PC-9 (cell line): Measurements from ENCODE around the gene SPINK8. TPM values are rescaled to one million over a fixed set of nuclear protein-coding genes. Genes with fewer than 3 reads are reported as not detected.
A peak's percentile ranks its signal among the peaks of the same experiment; 100 is the strongest.

Experiments used
- BruUV-seq: library from RNA; stranded (reverse); fragments of 400-500 nt; replicated peaks from 2 replicates; lab custom pipeline; 2021; lab: Mats Ljungman, UMichigan
- CTCF ChIA-PET: fragments of 300-600 bp; sonication (Branson Sonifier 250); formaldehyde crosslinking; loops from one replicate; lab custom pipeline; 2022; ENCODE audit warnings: antibody characterized with exemption; lab: Charles Lee
- POLR2A ChIA-PET: fragments of 300-600 bp; sonication (Branson Sonifier 250); formaldehyde crosslinking; loops from one replicate; lab custom pipeline; 2022; ENCODE audit warnings: antibody characterized with exemption; ENCODE audit not compliant: unreplicated experiment; lab: Charles Lee
- DNase-seq, 2 experiments: peaks; one replicate each; pipeline versions ENCODE4 v3.0.0 to v3.0.0-alpha.2; 2015 to 2022; ENCODE audit warnings: mixed read lengths in 1 of 2
- H2AFZ ChIP-seq: fragments of 200-600 bp; sonication (generic); 2 replicates; pipeline ENCODE4 v1.8.1; 2017; ENCODE audit warnings: antibody characterized with exemption
- H3F3A ChIP-seq: fragments of 200-600 bp; sonication (generic); 2 replicates; pipeline ENCODE4 v1.8.1; 2017; ENCODE audit warnings: antibody characterized with exemption, mild to moderate bottlenecking, low read depth; ENCODE audit not compliant: insufficient read depth
- H3K27ac ChIP-seq: fragments of 200-600 bp; sonication (generic); 2 replicates; pipeline ENCODE4 v1.6.1; 2016; ENCODE audit warnings: mixed run types
- H3K27me3 ChIP-seq: fragments of 200-600 bp; sonication (generic); 2 replicates; pipeline ENCODE4 v1.6.1; 2016; ENCODE audit warnings: low read depth, mixed run types; ENCODE audit not compliant: insufficient read depth
- H3K36me3 ChIP-seq: fragments of 200-600 bp; sonication (generic); 2 replicates; pipeline ENCODE4 v1.6.1; 2016; ENCODE audit warnings: low read depth, mixed run types
- H3K4me1 ChIP-seq: fragments of 200-600 bp; sonication (generic); replicated peaks from 2 replicates; pipeline ENCODE4 v1.6.1; 2016; ENCODE audit warnings: mixed run types; ENCODE audit not compliant: insufficient read depth
- H3K4me2 ChIP-seq: fragments of 200-600 bp; sonication (generic); 2 replicates; pipeline ENCODE4 v1.6.1; 2017; ENCODE audit warnings: mixed run types
- H3K4me3 ChIP-seq: fragments of 200-600 bp; sonication (generic); 2 replicates; pipeline ENCODE4 v1.6.1; 2016; ENCODE audit warnings: mixed run types
- H3K79me2 ChIP-seq: fragments of 200-600 bp; sonication (generic); 2 replicates; pipeline ENCODE4 v1.6.1; 2017; ENCODE audit warnings: low read depth, mixed run types
- H3K9me2 ChIP-seq: fragments of 200-600 bp; sonication (generic); 2 replicates; pipeline ENCODE4 v1.8.1; 2017; ENCODE audit warnings: mild to moderate bottlenecking; ENCODE audit not compliant: insufficient read depth
- H3K9me3 ChIP-seq: fragments of 200-600 bp; sonication (generic); 2 replicates; pipeline ENCODE4 v1.8.1; 2016; ENCODE audit warnings: low read depth; ENCODE audit not compliant: insufficient read depth
- H4K20me1 ChIP-seq: fragments of 200-600 bp; sonication (generic); 2 replicates; pipeline ENCODE4 v1.8.1; 2017; ENCODE audit not compliant: insufficient read depth
- EZH2 ChIP-seq: fragments of 200-600 bp; sonication (generic); IDR thresholded peaks from 2 replicates; pipeline ENCODE4 v1.8.0; 2017; ENCODE audit warnings: antibody characterized with exemption, low read depth
- intact Hi-C: fragments of 100-400 bp; cut with micrococcal nuclease; formaldehyde crosslinking; loops from one replicate; pipeline ENCODE4 v1.10.0; 2022; ENCODE audit not compliant: unreplicated experiment
- total RNA-seq: library from RNA; stranded (reverse); gene quantifications from 2 replicates; pipeline ENCODE4 v1.2.3, GENCODE V29; 2021
- TF ChIP-seq, protein P1 (sequence below): fragments of 200-600 bp; sonication (generic); conservative IDR thresholded peaks from 2 replicates; pipeline ENCODE4 v1.6.1; 2017; ENCODE audit warnings: mixed run types, antibody characterized with exemption, mild to moderate bottlenecking, moderate library complexity

The SPINK8 gene
- total RNA-seq, 1 experiment from 2014 or later, result not detected

DNA sequence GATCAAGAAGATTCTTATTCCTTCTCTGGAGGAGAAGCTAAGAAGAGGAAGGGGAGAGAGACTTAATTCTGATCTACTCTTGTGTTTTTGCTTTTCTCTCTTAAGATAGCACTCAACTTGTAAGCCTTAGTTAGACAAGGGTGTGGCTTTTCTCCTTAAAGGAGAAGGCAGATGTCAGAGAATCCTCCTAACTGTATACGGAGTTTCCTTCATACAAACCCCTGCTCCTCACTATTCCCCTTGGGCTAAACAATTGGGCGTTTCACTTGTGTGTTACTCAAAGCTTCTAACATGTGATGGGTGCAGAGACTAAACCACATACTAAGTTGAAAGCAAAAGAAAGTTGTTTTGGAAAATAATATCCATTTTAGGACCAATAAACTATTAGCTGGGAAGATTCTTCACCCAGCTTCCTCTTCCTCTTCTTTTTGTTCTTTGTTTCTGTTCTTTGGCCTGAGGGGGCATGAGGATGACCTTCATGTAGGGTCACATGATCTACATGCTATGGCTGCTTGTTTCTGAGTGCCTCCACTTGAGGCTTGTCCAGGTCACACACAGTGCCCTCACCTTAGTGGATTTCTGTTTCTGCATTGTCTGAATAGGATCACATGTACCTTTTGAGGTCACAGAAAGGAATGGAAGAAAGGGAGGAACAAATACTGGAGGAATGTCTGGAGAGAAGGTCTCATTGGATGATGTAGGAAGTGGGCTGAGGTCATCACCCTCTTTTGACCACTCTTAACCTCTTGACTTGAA is 14.6 kb downstream of the SPINK8 start:
- no peak overlapping the region for H3K4me2 ChIP-seq
- H3K27me3 ChIP-seq, result no peaks in the 10 kb centered on the region
- no peak for DNase-seq
- no peaks in the 10 kb centered on the region for H3F3A ChIP-seq
- no peaks in the 10 kb centered on the region for H3K36me3 ChIP-seq
- H2AFZ ChIP-seq, result peak overlapping the region; percentile 62; the same call in 1 of the 2 replicates
- no peaks in the 10 kb centered on the region for H3K9me2 ChIP-seq
- ChIA-PET POLR2A (no interaction called here), CTCF (no interaction called here)
- no peaks in the 10 kb centered on the region for H3K79me2 ChIP-seq
- H3K4me1 ChIP-seq, result no peaks in the 10 kb centered on the region
- no TSS peak for BruUV-seq
- H4K20me1 ChIP-seq, result no peaks in the 10 kb centered on the region
- no peak overlapping the region for H3K27ac ChIP-seq
- H3K9me3 ChIP-seq, result peaks cover 9% of the 10 kb centered on the region; the same call in 1 of the 2 replicates
- H3K4me3 ChIP-seq, result no peak overlapping the region
- TF ChIP-seq, protein P1, sequence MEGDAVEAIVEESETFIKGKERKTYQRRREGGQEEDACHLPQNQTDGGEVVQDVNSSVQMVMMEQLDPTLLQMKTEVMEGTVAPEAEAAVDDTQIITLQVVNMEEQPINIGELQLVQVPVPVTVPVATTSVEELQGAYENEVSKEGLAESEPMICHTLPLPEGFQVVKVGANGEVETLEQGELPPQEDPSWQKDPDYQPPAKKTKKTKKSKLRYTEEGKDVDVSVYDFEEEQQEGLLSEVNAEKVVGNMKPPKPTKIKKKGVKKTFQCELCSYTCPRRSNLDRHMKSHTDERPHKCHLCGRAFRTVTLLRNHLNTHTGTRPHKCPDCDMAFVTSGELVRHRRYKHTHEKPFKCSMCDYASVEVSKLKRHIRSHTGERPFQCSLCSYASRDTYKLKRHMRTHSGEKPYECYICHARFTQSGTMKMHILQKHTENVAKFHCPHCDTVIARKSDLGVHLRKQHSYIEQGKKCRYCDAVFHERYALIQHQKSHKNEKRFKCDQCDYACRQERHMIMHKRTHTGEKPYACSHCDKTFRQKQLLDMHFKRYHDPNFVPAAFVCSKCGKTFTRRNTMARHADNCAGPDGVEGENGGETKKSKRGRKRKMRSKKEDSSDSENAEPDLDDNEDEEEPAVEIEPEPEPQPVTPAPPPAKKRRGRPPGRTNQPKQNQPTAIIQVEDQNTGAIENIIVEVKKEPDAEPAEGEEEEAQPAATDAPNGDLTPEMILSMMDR, result no peak
- no peak for TF ChIP-seq EZH2
- intact Hi-C loops, result no loop called here

DNA sequence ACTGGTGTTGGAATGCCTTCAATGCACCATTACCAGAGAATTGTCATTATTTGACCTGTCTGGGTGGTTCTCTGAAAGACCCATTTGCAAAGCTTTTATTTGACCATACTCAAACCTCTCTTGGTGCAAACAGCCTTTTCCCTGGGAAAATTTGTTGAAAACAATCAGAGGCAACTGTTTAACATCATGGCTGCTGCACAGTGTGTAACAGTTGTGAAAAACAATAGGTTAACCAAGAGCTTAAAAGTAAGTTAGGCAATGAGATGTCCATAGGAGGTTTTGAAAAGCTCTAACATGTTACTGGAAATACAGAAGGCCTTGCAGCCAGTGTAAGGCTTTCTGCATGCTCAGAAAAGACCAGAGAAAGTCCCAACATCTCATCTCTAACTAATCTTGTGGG is 18.9 kb downstream of the SPINK8 start:
- BruUV-seq, result no TSS peak
- CTCF ChIA-PET, result no interaction called here

DNA sequence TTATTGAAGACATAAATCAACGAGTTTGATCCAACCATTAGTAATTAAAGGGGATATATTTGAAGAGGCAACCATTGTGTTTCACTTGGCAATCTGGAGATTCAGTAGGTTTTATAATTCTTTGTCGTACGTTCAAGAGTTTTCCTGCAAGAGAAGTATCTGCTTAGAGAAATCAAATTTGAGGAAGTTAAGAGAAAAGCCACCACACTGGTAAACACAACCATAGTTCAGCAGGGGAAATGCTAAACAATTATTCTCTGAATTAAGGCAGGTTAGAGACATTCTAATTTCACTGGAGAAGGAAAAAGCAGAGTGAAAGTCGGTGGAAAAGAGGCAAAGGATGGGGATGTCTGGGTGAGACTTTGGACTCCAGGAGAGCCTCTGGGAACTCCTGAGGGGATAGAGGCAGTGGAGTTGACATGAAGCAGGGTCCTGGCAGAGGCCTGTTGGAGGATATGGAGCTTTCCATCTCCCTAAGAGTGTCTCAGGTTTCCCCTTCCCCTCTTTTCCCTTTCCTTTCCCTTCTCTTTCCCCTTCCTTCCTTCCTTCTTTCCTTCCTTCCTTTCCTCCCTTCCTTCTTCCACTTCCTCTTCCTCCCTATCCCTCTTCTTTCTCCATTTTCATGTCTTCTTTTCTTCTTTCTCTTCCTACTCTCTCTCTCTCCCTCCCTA is 26.5 kb downstream of the SPINK8 start:
- H2AFZ ChIP-seq, result no peak overlapping the region
- no peak for DNase-seq
- no peak overlapping the region for H3K27ac ChIP-seq
- H3F3A ChIP-seq, result peaks cover 11% of the 10 kb centered on the region; the same call in 1 of the 2 replicates
- ChIA-PET POLR2A (interaction anchor here (0.6 kb wide), 1 partner anchor 42 kb away, joined by 7 read pairs; no protein-coding TSS in a partner anchor), CTCF (interaction anchor here (0.6 kb wide), 1 partner anchor 234 kb away, joined by 7 read pairs; no protein-coding TSS in a partner anchor)
- H3K4me3 ChIP-seq, result no peak overlapping the region
- no peaks in the 10 kb centered on the region for H3K27me3 ChIP-seq
- TF ChIP-seq EZH2, result no peak
- TF ChIP-seq, protein P1, result no peak
- no peaks in the 10 kb centered on the region for H3K79me2 ChIP-seq
- no peaks in the 10 kb centered on the region for H3K9me2 ChIP-seq
- H3K4me2 ChIP-seq, result no peak overlapping the region
- H4K20me1 ChIP-seq, result no peaks in the 10 kb centered on the region
- intact Hi-C loops, result loop anchor here (10.0 kb wide), 1 partner anchor 128 kb away; the partner anchor contains the start of gene PLXNB1
- H3K4me1 ChIP-seq, result no peaks in the 10 kb centered on the region
- no peaks in the 10 kb centered on the region for H3K9me3 ChIP-seq
- H3K36me3 ChIP-seq, result no peaks in the 10 kb centered on the region
- BruUV-seq, result no TSS peak

More for the DNA sequence above, 18.9 kb downstream of the SPINK8 start:
- Histone ChIP-seq H3K9me2 (no peaks in the 10 kb centered on the region), H3K27ac (no peak overlapping the region), H3K9me3 (peaks cover 9% of the 10 kb centered on the region; the same call in 1 of the 2 replicates), H3K27me3 (no peaks in the 10 kb centered on the region), H3K4me1 (no peaks in the 10 kb centered on the region), H2AFZ (no peak overlapping the region), H3F3A (no peaks in the 10 kb centered on the region), H3K79me2 (no peaks in the 10 kb centered on the region), H3K36me3 (no peaks in the 10 kb centered on the region), H3K4me3 (no peak overlapping the region), H3K4me2 (no peak overlapping the region), H4K20me1 (no peaks in the 10 kb centered on the region)
- POLR2A ChIA-PET, result no interaction called here
- TF ChIP-seq EZH2, result no peak
- TF ChIP-seq, protein P1, result no peak
- intact Hi-C loops, result no loop called here
- DNase-seq, result no peak
